Neural progenitor cell (in vitro differentiated cells): ENCODE data around the gene DCAF10.

ENCODE experiments used
- CTCF ChIP-seq: fragments of 200-600 bp; sonication (generic); IDR thresholded peaks from 2 replicates; pipeline ENCODE4 v1.5.1; 2017; ENCODE audit warnings: antibody characterized with exemption, mild to moderate bottlenecking
- EZH2 ChIP-seq: fragments of 200-600 bp; sonication (generic); IDR thresholded peaks from 2 replicates; pipeline ENCODE4 v1.6.1; 2017; ENCODE audit warnings: antibody characterized with exemption, mild to moderate bottlenecking, moderate library complexity
- EZH2phosphoT487 ChIP-seq: fragments of 200-600 bp; sonication (generic); IDR thresholded peaks from 2 replicates; pipeline ENCODE4 v1.6.1; 2017; ENCODE audit warnings: antibody characterized with exemption

- no peak for TF ChIP-seq CTCF
- no peak for TF ChIP-seq EZH2
- no peak for TF ChIP-seq EZH2phosphoT487
Measured at GRCh38 chr9:37910271-37910670, 109.7 kb downstream of the DCAF10 start.
